Muscle layer of colon (tissue), 2 donors: Measurements from ENCODE around the gene ITPR3.

Experiments
- H3K27ac ChIP-seq: one replicate; pipeline ENCODE4 v1.7.0; 2013; ENCODE audit warnings: low read depth, mild to moderate bottlenecking, low read length, moderate library complexity
- H3K27me3 ChIP-seq, 2 donors: one replicate each; pipeline ENCODE4 v1.7.0; 2013; ENCODE audit warnings: low read length in 2 of 2, mild to moderate bottlenecking in 2 of 2; ENCODE audit not compliant: insufficient read depth in 2 of 2, control insufficient read depth in 1 of 2
- H3K36me3 ChIP-seq: one replicate; pipeline ENCODE4 v1.7.0; 2013; ENCODE audit warnings: mild to moderate bottlenecking, low read length; ENCODE audit not compliant: insufficient read depth
- H3K4me1 ChIP-seq: one replicate; pipeline ENCODE4 v1.7.0; 2013; ENCODE audit warnings: mild to moderate bottlenecking, low read length; ENCODE audit not compliant: insufficient read depth
- H3K4me3 ChIP-seq, 2 donors: one replicate each; pipeline ENCODE4 v1.7.0; 2013; ENCODE audit warnings: low read length in 2 of 2, low read depth in 1 of 2, mild to moderate bottlenecking in 1 of 2, moderate library complexity in 1 of 2
- H3K9ac ChIP-seq: one replicate; pipeline ENCODE4 v1.7.0; 2013; ENCODE audit warnings: low read length
- H3K9me3 ChIP-seq: one replicate; pipeline ENCODE4 v1.7.0; 2013; ENCODE audit warnings: mild to moderate bottlenecking, low read length
- donor health status: abdominal sarcoma.
- donor health status: Adenocarcinoma of cecum.

Gene ITPR3

GRCh38 chr6:33709605-33710295, 88.6 kb downstream of the ITPR3 start:
- Histone ChIP-seq H3K9ac (no peak overlapping the region), H3K4me3 (no peak overlapping the region), H3K27ac (no peak overlapping the region), H3K36me3 (peaks cover 6% of the 10 kb centered on the region), H3K4me1 (peaks cover 12% of the 10 kb centered on the region), H3K9me3 (no peaks in the 10 kb centered on the region), H3K27me3 (no peaks in the 10 kb centered on the region)

- peaks cover 12% of the 10 kb centered on the region for H3K4me1 ChIP-seq
- no peaks in the 10 kb centered on the region for H3K27me3 ChIP-seq
- peak overlapping the region; percentile 66 to 84 for H3K4me3 ChIP-seq
- peak overlapping the region; percentile 55 for H3K9ac ChIP-seq
- peak overlapping the region; percentile 85 for H3K27ac ChIP-seq
- peaks cover 6% of the 10 kb centered on the region for H3K36me3 ChIP-seq
- H3K9me3 ChIP-seq, result no peaks in the 10 kb centered on the region
These were observed 89.4 kb downstream of the ITPR3 start for GRCh38 chr6:33710296-33711121.

GRCh38 chr6:33711140-33712129, 90.3 kb downstream of the ITPR3 start, which contains the start of gene UQCC2:
Gene UQCC2 (minus strand): TSS chr6:33711700. CDS start chr6:33711686, 14 bp downstream.
- Histone ChIP-seq H3K4me3 (peak within 1 kb of the TSS; percentile 66 to 84), H3K9ac (peak within 1 kb of the TSS; percentile 55), H3K9me3 (no peaks in the 10 kb centered on the region), H3K27ac (peak within 1 kb of the TSS; percentile 85), H3K36me3 (peaks cover 6% of the 10 kb centered on the region), H3K27me3 (no peaks in the 10 kb centered on the region), H3K4me1 (peaks cover 12% of the 10 kb centered on the region)

GRCh38 chr6:33712914-33713313, 91.8 kb downstream of the ITPR3 start:
- Histone ChIP-seq H3K4me1 (peaks cover 22% of the 10 kb centered on the region), H3K27ac (no peak overlapping the region), H3K27me3 (no peaks in the 10 kb centered on the region), H3K4me3 (no peak overlapping the region), H3K36me3 (peaks cover 6% of the 10 kb centered on the region), H3K9me3 (no peaks in the 10 kb centered on the region), H3K9ac (no peak overlapping the region)

DNA sequence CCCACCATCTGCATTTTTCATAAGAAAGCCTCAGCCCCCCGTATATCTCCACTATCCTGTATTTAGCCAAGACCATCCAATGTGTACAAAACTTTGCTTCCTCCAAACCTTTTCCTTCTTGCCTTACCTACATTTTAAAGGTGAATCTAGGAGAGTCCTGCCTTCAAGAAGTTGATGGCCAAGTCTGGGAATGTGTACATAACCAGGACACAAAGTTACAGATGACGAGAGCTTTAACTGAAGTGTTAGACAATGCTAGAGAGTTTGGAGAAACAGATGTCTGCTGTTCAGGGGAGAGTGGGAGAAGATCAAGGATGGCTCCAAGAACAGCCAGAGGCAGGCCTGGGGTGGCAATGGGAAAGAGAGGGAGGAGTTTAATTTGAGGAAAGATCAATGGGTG, 92.7 kb downstream of the ITPR3 start:
- Histone ChIP-seq H3K4me3 (no peak overlapping the region), H3K27me3 (no peaks in the 10 kb centered on the region), H3K27ac (no peak overlapping the region), H3K36me3 (peaks cover 6% of the 10 kb centered on the region), H3K9ac (no peak overlapping the region), H3K9me3 (no peaks in the 10 kb centered on the region), H3K4me1 (peaks cover 22% of the 10 kb centered on the region)

GRCh38 chr6:33714385-33715040, 93.4 kb downstream of the ITPR3 start:
- Histone ChIP-seq H3K4me1 (peaks cover 22% of the 10 kb centered on the region), H3K9ac (no peak overlapping the region), H3K4me3 (no peak overlapping the region), H3K9me3 (no peaks in the 10 kb centered on the region), H3K27ac (no peak overlapping the region), H3K27me3 (no peaks in the 10 kb centered on the region), H3K36me3 (peaks cover 3% of the 10 kb centered on the region)

GRCh38 chr6:33716379-33716778, 95.3 kb downstream of the ITPR3 start:
- Histone ChIP-seq H3K27me3 (no peaks in the 10 kb centered on the region), H3K36me3 (no peaks in the 10 kb centered on the region), H3K27ac (no peak overlapping the region), H3K9ac (no peak overlapping the region), H3K9me3 (no peaks in the 10 kb centered on the region), H3K4me1 (peaks cover 10% of the 10 kb centered on the region), H3K4me3 (no peak overlapping the region)

DNA sequence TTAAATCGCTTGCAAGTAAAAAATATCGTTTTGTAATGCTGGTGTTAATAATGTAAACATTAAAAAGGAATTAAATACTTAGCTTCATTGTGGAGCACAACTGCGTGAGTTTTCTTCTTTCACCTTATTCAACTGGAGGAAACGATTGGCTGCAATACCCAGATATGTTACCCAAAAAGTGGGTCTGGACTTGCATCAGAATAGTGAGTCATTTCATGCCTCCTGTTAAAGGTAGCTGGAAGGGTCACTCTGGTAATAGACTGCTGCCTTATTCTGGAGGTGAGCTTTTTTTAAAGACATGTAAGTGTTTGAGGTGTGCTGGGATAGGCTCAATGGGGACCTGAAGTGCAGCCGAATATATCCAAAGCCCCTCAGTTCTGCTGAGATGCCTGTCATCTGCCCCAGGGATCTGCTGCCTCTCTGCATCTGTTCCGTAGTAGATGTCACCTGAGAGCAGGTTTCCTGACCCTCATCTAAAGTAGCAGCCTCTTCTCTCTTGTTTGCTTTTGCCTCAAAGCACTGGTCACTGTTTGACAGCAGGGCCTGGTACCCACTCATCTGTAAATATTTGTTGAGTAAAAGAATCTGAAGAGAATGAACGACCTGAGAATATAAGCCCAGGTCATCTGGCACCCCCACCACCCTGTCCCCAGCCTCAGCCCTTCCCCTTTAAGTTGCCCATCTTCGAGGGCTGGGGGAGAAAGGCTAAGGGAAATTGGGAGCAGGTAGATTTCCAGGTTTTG, 95.9 kb downstream of the ITPR3 start:
- H3K9me3 ChIP-seq, result no peaks in the 10 kb centered on the region
- no peak overlapping the region for H3K4me3 ChIP-seq
- H3K36me3 ChIP-seq, result no peaks in the 10 kb centered on the region
- no peak overlapping the region for H3K9ac ChIP-seq
- H3K4me1 ChIP-seq, result peaks cover 10% of the 10 kb centered on the region
- H3K27me3 ChIP-seq, result no peaks in the 10 kb centered on the region
- H3K27ac ChIP-seq, result no peak overlapping the region

GRCh38 chr6:33717934-33718455, 96.9 kb downstream of the ITPR3 start:
- Histone ChIP-seq H3K4me3 (no peak overlapping the region), H3K4me1 (peaks cover 13% of the 10 kb centered on the region), H3K27ac (peak overlapping the region; percentile 59), H3K9me3 (no peaks in the 10 kb centered on the region), H3K9ac (no peak overlapping the region), H3K36me3 (no peaks in the 10 kb centered on the region), H3K27me3 (no peaks in the 10 kb centered on the region)

DNA sequence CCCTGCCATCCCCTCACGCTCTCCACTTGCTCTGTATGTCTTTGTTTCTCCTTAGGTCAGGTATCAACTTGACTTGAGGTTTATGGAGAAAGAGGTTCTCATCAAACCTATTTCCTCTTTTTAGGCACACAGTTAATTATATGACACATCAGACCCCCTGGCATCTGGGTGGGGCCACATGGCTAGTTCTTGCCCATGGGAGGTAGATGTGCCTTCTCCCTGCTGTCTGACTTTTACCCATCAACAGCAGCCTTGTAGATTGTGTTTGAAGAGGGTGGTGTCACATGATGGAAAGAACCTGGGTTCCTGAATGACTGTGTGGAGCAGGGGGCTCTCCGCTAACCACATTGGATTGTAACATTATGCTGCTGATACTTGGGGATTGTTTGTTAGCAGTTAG, 97.6 kb downstream of the ITPR3 start:
- H3K27ac ChIP-seq, result peak overlapping the region; percentile 59

More for the DNA sequence above, 97.6 kb downstream of the ITPR3 start:
- no peaks in the 10 kb centered on the region for H3K9me3 ChIP-seq
- H3K36me3 ChIP-seq, result no peaks in the 10 kb centered on the region
- H3K9ac ChIP-seq, result no peak overlapping the region
- H3K27me3 ChIP-seq, result no peaks in the 10 kb centered on the region
- peaks cover 19% of the 10 kb centered on the region for H3K4me1 ChIP-seq
- H3K4me3 ChIP-seq, result no peak overlapping the region
